Heart right ventricle (tissue), 16 donors: ENCODE measurements around the gene ZNF414. TPM values are rescaled to one million over a fixed set of nuclear protein-coding genes. Genes with fewer than 3 reads are reported as not detected.
A peak's percentile ranks its signal among the peaks of the same experiment; 100 is the strongest.
"Not testable (repeated sequence)": the region's sequence is repeated elsewhere in the genome, so short reads cannot be mapped to it uniquely, and the experiment has no call there.

Experiments used
- ATAC-seq, 8 donors: fragments of 200-7000 bp; cut with Tn5 transposase; one replicate each; pipeline ENCODE4 v1.9.1; 2020; ENCODE audit warnings: mild to moderate bottlenecking in 8 of 8, moderate library complexity in 8 of 8, moderate number of reproducible peaks in 1 of 8
- DNase-seq, 2 donors: peaks; one replicate each; pipeline ENCODE4 v3.0.0-alpha.2; 2020
- H3K27ac ChIP-seq, 10 donors: fragments of 200-600 bp; sonication (generic) in 2 of 10; one replicate each; pipeline versions ENCODE4 v1.5.0 to v1.8.0; 2020 to 2022; ENCODE audit warnings: mild to moderate bottlenecking in 3 of 10
- H3K27me3 ChIP-seq, 7 donors: fragments of 200-600 bp; one replicate each; pipeline ENCODE4 v1.8.0; 2021 to 2022; ENCODE audit warnings: mild to moderate bottlenecking in 2 of 7
- H3K36me3 ChIP-seq, 9 donors: fragments of 200-600 bp; sonication (generic) in 1 of 9; one replicate each; pipeline versions ENCODE4 v1.5.0 to v1.8.0; 2020 to 2022; ENCODE audit warnings: mild to moderate bottlenecking in 2 of 9
- H3K4me1 ChIP-seq, 9 donors: fragments of 200-600 bp; sonication (generic) in 1 of 9; one replicate each; pipeline versions ENCODE4 v1.5.0 to v1.8.0; 2020 to 2022; ENCODE audit warnings: mild to moderate bottlenecking in 4 of 9
- H3K4me3 ChIP-seq, 10 donors: fragments of 200-600 bp; sonication (generic) in 2 of 10; one replicate each; pipeline versions ENCODE4 v1.5.0 to v1.8.0; 2020 to 2022; ENCODE audit warnings: mild to moderate bottlenecking in 7 of 10, moderate library complexity in 2 of 10
- H3K9me3 ChIP-seq, 11 donors: fragments of 200-600 bp in 10 of 11; sonication (generic) in 2 of 11; one replicate each; pipeline versions ENCODE4 v1.5.0 to v1.8.0; 2013 to 2022; ENCODE audit warnings: mild to moderate bottlenecking in 2 of 11, control low read depth in 1 of 11, moderate library complexity in 1 of 11
- CTCF ChIP-seq, 9 donors: fragments of 200-600 bp; sonication (generic) in 2 of 9; IDR thresholded peaks; one replicate each; pipeline versions ENCODE4 v1.5.0 to v1.8.0; 2021 to 2022; ENCODE audit warnings: antibody characterized with exemption in 9 of 9, mild to moderate bottlenecking in 5 of 9, moderate library complexity in 1 of 9
- WGBS, 2 donors: extraction: QIAGEN DNeasy Blood & Tissue Kit; methylation state at CpG; one replicate each; pipeline ENCODE4 v1.1.7; 2013; ENCODE audit warnings: inconsistent platforms in 1 of 2; 5-methylcytosine and 5-hydroxymethylcytosine counted together
- intact Hi-C, 10 donors: fragments of 100-400 bp; cut with DNase I; formaldehyde crosslinking; loops; one replicate each; pipeline versions ENCODE4 v1.11.1 to v1.14.2; 2022
- polyA plus RNA-seq, 2 donors: library from polyadenylated mRNA; stranded (reverse); fragments of 200-250 nt; gene quantifications; one replicate each; pipeline ENCODE4 v1.2.3, GENCODE V29; 2013
- total RNA-seq, 10 donors: library from RNA; stranded (reverse); fragmentation: NEBNext Ultra II Directional in 3 of 10; extraction: Animal tissue kit (Norgen Biotek cat#: 25700) in 3 of 10; gene quantifications; one replicate each; pipeline versions ENCODE4 v1.2.1 to v1.2.4, GENCODE V29; 2021 to 2023
- donor health status: Arrhythmogenic right ventricular cardiomyopathy.
- donor health status: ischemic (EF 13 %, LVEDD 7.1; RV severe dilation, severe dysfunction).
- donor health status: healthy with polysubstance abuse.
- donor health status: DM: no; HTN: yes; CAD: no.
- donor health status: DM: no; HTN: no; CAD: no.
- donor health status: ischemic (EF 25% LVEDD 6.9; RV normal size, moderate dysfunction).
- donor health status: ischemic (EF 25% LVEDD 5.7; RV mildly dilated, moderate dysfunction).
- donor health status: healthy.
- donor health status: DM: yes; HTN: yes; CAD: no.
- donor health status: Ischemic cardiomyopathy.
- donor health status: ischemic (EF 35%, LVEDD 5.7; RV mildly dilated, moderate dysfunction).
- donor health status: nonischemic (EF 11% LVEDD 7.7; RV severe dilation, severe dysfunction).
- donor health status: DM: yes; HTN: yes; CAD: no.
- donor health status: PGD.
- donor health status: ischemic (EF 29% LVEDD 5.4; RV normal size, mild dysfunction).
- donor health status: nonischemic (EF 23%, LVEDD 6.1; RV moderate dilation, normal function).

Gene ZNF414
- total and polyA plus RNA-seq, 12 donors = 11.7 to 34.3 (median 17.7) TPM

GRCh38 chr19:8557642-8558238 is 43.8 kb upstream of the ZNF414 start:
- TF ChIP-seq CTCF (IDR thresholded peaks at IDR 0.05) = no peak
- Histone ChIP-seq H3K27me3 (no peaks in the 10 kb centered on the region), H3K27ac (peak overlapping the region in 1 of 10 donors; percentile 23), H3K36me3 (peaks cover 0 to 36% (median 0%) of the 10 kb centered on the region in 9 donors), H3K4me3 (no peak overlapping the region), H3K4me1 (peaks cover 0 to 19% (median 0%) of the 10 kb centered on the region in 9 donors), H3K9me3 (no peaks in the 10 kb centered on the region)
- WGBS, 2 donors = 69 to 74% methylated on average over 6 of the region's 6 CpGs
- ATAC-seq (peak in 4 of 8 donors; percentile 25 to 39 (median 32)), DNase-seq (no peak)
- intact Hi-C loops = no loop called here

GRCh38 chr19:8553729-8554128 is 39.8 kb upstream of the ZNF414 start:
- H3K36me3 ChIP-seq = peaks cover 0 to 66% (median 0%) of the 10 kb centered on the region in 9 donors
- H3K9me3 ChIP-seq, ATAC-seq, intact Hi-C loops, H3K4me3 ChIP-seq, H3K27ac ChIP-seq, H3K27me3 ChIP-seq, DNase-seq: not testable (repeated sequence)
- H3K4me1 ChIP-seq = peaks cover 0 to 11% (median 0%) of the 10 kb centered on the region in 9 donors
- 96% methylated on average over 7 of the region's 7 CpGs for WGBS, 2 donors

GRCh38 chr19:8552810-8553209 is 38.8 kb upstream of the ZNF414 start:
- H3K27ac ChIP-seq = no peak overlapping the region
- ATAC-seq (no peak), DNase-seq (no peak)
- no peaks in the 10 kb centered on the region for H3K27me3 ChIP-seq
- WGBS, 2 donors = 71 to 79% methylated on average over 10 of the region's 10 CpGs
- H3K4me3 ChIP-seq = no peak overlapping the region
- no peak for TF ChIP-seq CTCF (IDR thresholded peaks at IDR 0.05)
- peaks cover 0 to 70% (median 0%) of the 10 kb centered on the region in 9 donors for H3K36me3 ChIP-seq
- peaks cover 0 to 2% (median 0%) of the 10 kb centered on the region in 9 donors for H3K4me1 ChIP-seq
- intact Hi-C loops = no loop called here
- H3K9me3 ChIP-seq = no peaks in the 10 kb centered on the region

GRCh38 chr19:8550070-8550469 is 36.1 kb upstream of the ZNF414 start:
- no peak for DNase-seq
- Histone ChIP-seq H3K9me3 (no peaks in the 10 kb centered on the region), H3K4me1 (no peaks in the 10 kb centered on the region), H3K27me3 (no peaks in the 10 kb centered on the region), H3K4me3 (no peak overlapping the region), H3K27ac (no peak overlapping the region), H3K36me3 (peaks cover 0 to 95% (median 0%) of the 10 kb centered on the region in 9 donors)
- ATAC-seq = no peak
- WGBS, 2 donors = 91 to 94% methylated on average over 15 of the region's 15 CpGs
- intact Hi-C loops = no loop called here
- no peak for TF ChIP-seq CTCF (IDR thresholded peaks at IDR 0.05)

- 96 to 99% methylated on average over 8 of the region's 8 CpGs for WGBS, 2 donors
- DNase-seq = no peak
- intact Hi-C loops = no loop called here
- no peak for ATAC-seq
- no peak overlapping the region for H3K4me3 ChIP-seq
- H3K36me3 ChIP-seq = peaks cover 0 to 90% (median 0%) of the 10 kb centered on the region in 9 donors
- TF ChIP-seq CTCF (IDR thresholded peaks at IDR 0.05) = no peak
- H3K4me1 ChIP-seq = peaks cover 0 to 3% (median 0%) of the 10 kb centered on the region in 9 donors
- H3K27me3 ChIP-seq = no peaks in the 10 kb centered on the region
- no peaks in the 10 kb centered on the region for H3K9me3 ChIP-seq
- H3K27ac ChIP-seq = no peak overlapping the region
Measured at GRCh38 chr19:8545743-8546142, 31.8 kb upstream of the ZNF414 start.
